VCaP (cell line): ENCODE measurements around the gene CBLC.

Experiments used
- H3K27ac ChIP-seq: fragments of 450-650 bp; 2 replicates; pipeline ENCODE4 v1.5.1; 2017
- CTCF ChIP-seq: fragments of 450-650 bp; conservative IDR thresholded peaks from 2 replicates; pipeline ENCODE4 v1.5.1; 2017; ENCODE audit warnings: mild to moderate bottlenecking, moderate library complexity

CBLC gene

GRCh38 chr19:44782729-44783128, 5.0 kb downstream of the CBLC start:
- no peak for TF ChIP-seq CTCF
- H3K27ac ChIP-seq = peak overlapping the region; percentile 18

DNA sequence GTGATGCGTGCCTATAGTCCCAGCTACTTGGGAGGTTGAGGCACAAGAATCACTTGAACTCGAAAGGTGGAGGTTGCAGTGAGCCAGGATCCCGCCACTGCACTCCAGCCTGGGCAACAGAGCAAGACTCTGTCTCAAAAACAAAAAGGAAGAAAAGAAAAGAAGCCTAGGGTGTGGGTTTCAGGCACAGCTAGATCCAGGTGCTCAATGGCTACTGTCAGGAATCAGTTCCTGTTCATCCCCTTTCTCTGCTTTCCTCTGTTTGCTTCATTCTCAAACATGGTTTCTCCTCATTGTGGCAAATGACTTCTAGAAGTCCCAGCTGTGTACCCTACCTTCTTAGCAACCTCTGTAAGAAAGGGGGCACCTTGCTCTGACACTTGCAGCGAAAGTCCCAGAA, 5.9 kb downstream of the CBLC start:
- peak overlapping the region; percentile 78 for H3K27ac ChIP-seq
- TF ChIP-seq CTCF = no peak

- H3K27ac ChIP-seq = peak overlapping the region; percentile 78
- TF ChIP-seq CTCF = no peak
These were observed 7.6 kb downstream of the CBLC start for GRCh38 chr19:44785271-44785670.

DNA sequence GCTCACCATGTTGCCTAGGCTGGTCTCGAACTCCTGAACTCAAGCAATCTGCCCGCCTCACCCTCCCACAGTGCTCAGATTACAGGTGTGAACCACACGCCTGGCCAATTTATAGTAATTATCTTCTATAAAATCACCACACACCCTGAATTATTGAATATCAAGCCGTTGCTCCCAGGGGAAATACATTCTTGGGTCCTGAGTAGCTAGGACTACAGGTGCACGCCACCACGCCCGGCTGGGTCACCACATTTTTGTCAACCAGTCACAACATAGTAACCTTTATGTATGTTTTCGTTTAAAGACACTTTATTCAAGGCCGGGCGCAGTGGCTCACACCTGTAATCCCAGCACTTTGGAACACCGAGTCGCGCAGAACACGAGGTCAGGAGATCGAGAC, 8.3 kb downstream of the CBLC start:
- no peak for TF ChIP-seq CTCF
- H3K27ac ChIP-seq = peak overlapping the region; percentile 78; the same call in 1 of the 2 replicates

DNA sequence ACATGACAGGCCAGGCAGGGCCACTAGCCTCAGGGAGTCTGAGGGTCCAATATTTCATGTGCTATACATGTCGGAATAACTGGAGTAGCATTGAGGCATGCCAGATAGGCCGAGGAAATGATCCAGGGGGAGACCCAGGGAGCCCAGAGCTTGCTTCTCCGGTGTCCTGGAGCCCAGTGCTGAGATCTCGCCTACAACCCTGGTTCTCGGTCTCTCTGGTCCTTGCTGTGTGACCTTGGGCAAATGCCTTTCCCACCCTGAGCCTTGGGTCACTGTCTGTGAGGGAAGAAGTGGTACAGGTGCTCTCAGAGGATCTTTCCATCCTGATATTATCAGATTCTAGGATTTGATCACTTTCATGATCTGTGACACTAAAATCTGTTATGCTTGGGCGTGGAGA, 11.3 kb downstream of the CBLC start:
- no peak for TF ChIP-seq CTCF

GRCh38 chr19:44789943-44790483, 12.3 kb downstream of the CBLC start:
- no peak for TF ChIP-seq CTCF
- peak overlapping the region; percentile 100; the same call in 1 of the 2 replicates for H3K27ac ChIP-seq

More for the DNA sequence above, 11.3 kb downstream of the CBLC start:
- H3K27ac ChIP-seq = peak overlapping the region; percentile 100; the same call in 1 of the 2 replicates

DNA sequence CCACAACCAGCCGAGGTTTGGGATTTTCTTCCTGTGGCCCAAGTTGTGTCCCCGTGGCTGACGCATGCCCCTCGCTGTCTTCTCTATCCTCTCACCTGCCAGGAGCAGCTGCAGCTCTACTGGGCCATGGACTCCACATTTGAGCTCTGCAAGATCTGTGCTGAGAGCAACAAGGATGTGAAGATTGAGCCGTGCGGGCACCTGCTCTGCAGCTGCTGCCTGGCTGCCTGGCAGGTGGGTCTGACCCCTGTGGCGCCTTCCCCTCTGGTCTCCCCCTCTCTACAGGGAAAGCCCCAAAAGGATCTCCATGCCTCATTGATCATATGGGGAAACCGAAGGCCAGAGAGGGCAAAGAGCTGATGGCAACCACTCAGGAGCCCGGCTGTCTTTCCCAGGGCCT, 14.6 kb downstream of the CBLC start:
- peak overlapping the region; percentile 100 for H3K27ac ChIP-seq
- no peak for TF ChIP-seq CTCF
